Measurements from ENCODE around the gene GNB3.

The GNB3 gene

DNA sequence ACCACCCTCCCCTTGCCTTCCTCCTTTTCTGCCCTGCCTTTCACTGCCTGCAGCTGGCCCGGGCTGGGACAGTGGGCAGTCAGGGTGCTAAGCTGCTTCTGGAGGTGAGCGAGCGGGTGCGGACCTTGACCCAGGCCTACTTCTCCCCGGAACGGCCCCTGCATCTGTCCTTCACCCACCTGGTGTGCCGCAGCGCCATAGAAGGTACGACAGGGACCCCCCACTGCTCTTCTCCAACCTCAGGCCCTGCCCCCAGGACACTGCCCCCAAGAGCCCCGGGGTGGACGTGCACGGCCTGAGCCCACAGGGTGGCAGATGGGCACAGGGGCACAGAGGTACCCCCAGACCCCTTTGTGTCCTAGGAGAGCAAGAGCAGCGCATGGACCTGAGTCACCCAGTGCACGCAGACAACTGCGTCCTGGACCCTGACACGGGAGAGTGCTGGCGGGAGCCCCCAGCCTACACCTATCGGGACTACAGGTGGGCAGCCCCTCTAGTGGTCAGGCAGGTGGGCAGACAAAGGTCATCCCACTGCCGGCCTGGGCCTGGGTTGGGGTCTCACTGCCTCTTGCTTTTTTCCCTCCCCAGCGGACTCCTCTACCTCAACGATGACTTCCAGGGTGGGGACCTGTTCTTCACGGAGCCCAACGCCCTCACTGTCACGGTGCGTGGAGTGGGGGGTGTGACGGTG, 3.2 kb upstream of the GNB3 start:
- DNase-seq (ENCODE audit: low spot score): no peak

DNA sequence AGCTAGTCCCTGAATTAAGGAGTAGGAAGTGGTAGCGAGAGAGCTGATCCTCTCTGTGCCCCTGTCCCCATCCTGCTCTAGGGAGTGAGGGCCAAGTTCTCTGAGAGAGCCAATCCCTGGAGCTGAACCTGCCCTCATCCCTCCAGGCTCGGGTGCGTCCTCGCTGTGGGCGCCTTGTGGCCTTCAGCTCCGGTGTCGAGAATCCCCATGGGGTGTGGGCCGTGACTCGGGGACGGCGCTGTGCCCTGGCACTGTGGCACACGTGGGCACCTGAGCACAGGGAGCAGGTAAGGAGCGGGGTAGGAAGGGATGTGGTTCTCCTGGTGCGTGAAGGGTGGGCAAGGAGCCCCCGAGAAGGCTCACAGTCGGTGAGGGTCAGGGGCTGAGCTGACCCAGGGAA, 1.9 kb upstream of the GNB3 start:
- DNase-seq (ENCODE audit: low spot score): no peak

DNA sequence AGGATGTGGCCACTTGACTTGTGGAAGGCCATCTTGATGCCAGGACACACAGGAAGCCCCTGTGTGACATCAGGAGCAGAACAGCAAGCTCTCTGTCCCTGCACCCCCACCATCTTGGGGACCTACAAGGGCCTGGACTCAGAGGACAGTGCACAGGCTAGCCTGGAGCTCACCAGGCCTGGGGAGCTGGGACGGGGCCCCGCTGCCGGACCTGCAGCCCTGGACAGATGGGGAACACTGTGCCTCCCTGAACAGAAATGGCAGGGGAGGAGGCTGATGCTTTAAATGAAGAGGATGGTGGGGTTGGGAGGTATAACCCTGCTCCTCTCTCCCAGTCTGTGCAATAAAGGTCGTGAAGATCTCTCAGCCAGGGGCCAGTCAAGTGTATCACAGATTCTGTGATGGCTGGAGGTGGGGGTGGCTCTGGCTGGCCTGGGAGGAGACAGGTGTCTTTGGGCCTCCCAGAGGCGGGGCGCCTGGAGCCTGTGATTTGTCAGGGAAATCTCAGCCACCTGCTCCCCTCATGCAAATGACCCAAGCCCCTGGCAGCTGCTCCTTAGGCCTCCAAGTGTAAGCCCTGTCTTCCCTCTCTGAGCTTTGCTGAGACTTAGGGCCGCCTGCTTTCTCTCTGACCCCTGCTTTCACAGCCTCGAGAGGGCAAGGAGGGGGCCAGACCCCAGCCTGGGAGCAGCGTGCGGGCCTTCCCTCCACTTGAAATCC, 1.1 kb upstream of the GNB3 start:
- peak; percentile 87 for DNase-seq (ENCODE audit: low spot score)

DNA sequence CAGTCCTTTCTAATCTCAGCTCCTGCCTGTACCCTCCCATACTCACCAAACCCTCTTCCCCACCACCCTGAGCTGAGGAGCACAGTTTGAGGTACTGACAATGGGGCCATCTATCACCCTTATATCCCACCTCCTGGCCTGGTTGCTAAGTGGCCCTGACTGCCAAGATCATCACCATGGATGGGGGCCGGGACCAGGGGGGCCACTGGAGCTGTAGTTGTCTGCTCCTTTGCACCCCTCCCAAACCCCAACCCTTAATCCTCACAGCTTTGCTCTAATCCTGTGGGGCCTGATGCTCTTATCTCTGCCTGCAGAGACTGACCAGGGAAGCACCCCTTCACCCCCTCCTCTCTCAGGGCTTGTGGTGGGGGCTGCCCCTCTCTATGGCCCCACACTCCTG, 395 bp upstream of the GNB3 start:
- DNase-seq (ENCODE audit: low spot score): no peak

DNA sequence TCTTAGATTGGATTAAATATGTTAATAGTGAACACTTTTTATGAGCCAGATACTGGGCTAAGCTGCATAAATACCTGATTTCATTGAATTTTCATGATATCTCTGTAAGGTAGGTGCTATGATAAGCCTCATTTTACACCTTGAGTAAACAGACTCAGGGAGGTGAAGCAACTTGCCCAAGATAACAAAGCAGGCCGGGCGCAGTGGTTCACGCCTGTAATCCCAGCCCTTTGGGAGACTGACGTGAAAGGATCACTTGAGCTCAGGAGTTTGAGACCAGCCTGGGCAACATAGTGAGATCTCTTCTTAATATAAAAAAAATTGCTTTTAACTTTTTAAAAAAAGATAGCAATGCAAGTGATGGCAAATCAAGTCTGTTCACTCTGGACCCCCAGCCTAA, 1.4 kb downstream of the GNB3 start:
- no peak for DNase-seq (ENCODE audit: low spot score)

DNA sequence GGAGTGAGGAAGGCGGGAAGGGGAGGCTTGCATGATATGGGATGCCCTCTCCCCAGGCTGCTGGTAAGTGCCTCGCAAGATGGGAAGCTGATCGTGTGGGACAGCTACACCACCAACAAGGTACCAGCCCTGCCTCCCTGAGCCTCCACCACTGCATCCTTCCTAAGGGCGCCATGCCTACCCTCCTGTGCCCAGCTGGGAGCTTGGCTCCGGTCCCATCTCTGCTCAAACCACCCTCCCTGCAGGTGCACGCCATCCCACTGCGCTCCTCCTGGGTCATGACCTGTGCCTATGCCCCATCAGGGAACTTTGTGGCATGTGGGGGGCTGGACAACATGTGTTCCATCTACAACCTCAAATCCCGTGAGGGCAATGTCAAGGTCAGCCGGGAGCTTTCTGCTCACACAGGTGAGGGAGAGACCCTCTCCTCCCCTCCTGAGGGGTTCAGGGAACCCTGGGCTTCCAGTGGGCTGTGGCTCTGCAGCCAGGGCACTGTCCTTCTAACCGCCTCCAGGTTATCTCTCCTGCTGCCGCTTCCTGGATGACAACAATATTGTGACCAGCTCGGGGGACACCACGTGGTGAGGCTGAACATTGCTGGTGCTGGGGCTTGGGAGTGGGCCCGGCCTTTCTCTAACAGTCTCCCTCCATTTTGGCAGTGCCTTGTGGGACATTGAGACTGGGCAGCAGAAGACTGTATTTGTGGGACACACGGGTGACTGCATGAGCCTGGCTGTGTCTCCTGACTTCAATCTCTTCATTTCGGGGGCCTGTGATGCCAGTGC, 2.6 kb downstream of the GNB3 start:
- DNase-seq (ENCODE audit: low spot score): peak; percentile 47

DNA sequence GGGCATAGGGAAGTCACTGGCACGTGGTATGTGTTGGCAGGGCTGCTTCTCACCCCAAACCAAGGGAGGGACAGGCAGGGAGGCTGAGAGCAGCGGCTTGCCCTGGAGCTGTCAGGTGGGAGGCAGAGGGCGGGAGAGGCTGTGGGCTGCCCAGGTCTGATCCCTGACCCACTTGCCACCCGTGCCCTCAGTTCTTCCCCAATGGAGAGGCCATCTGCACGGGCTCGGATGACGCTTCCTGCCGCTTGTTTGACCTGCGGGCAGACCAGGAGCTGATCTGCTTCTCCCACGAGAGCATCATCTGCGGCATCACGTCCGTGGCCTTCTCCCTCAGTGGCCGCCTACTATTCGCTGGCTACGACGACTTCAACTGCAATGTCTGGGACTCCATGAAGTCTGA, 4.7 kb downstream of the GNB3 start:
- DNase-seq (ENCODE audit: low spot score): no peak

DNA sequence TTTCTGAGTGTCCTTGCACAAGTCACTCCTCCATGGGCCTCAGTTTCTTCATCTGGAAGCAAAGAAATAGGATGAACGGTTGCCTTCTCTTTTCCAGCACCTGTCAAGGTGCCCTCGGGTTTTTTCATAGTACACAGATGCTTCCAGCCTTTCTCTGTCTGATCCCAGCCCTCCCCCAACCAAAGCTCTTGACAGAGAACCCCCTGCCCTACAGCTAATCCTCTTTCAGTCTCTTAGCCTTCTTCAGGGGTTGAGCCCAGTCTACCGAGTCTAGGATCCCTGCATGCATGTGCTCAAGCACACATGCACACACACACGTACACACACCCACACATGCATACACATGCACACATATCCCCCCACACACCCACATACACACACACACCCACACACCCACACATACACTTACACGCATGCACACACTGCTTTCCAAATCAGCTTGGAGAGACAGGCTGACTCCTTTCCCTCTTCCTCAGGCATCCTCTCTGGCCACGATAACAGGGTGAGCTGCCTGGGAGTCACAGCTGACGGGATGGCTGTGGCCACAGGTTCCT, 5.7 kb downstream of the GNB3 start:
- DNase-seq (ENCODE audit: low spot score): peak; percentile 64

DNA sequence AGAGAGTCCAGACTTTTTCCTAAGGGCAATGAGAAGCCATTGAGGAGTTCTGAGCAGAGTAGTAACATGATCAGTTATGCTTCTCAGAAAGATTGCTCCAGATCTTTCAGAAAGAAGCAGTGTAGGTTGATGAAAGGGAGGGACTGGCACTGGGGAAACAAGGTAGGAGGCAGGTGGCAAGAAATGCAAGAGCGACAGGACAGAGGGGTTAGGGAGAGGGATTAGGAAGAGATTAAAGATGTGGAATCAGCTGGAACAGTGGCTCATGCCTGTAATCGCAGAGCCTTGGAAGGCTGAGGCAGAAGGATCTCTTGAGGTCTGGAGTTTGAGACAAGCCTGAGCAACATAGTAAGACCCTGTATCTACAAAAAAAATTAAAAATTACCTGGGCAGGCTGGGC, 7.0 kb downstream of the GNB3 start:
- DNase-seq (ENCODE audit: low spot score): peak; percentile 51

DNA sequence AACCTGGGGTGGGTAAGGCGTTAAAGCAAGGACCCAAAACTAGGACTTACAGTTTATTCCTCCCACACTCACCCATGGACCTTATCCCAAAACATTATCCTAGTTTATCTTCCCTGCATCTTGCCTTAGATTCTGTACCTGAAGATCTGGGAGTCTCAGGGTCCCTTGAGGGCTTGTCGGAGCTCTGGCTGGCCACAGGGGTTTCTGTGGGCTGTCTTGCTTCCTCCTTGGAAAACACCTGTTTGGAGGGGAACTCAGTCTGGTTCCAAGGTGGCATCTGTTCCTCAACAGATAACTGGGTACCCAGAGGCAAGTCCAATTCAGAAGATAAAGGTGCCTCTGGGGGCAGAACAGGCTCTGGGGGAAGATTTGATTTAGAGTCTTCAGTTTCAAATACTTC, 8.7 kb downstream of the GNB3 start:
- no peak for DNase-seq (ENCODE audit: low spot score)

DNA sequence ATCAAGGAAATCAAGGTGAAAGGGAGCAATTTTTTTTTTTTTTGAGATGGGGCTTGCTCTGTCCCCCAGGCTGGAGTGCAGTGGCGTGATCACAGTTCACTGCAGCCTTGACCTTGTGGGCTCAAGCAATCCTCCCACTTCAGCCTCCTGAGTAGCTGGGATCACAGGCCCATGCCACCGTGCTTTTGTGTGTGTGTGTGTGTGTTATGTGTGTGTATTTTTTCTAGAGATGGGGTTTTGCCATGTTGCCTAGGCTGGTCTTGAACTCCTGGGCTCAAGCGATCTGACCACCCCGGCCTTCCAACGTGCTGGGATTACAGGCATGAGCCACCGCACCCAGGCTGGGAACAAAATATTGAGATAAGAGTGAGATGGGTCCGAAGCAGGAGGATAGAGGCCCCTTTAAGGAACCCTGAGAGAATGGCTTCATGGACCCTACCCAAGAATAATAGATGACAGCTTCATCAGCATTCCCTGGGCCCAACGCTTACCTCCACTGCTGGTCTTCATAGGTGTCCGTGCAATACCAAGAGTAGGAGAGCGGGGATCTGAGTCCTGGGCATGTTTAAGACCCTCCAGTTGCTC, 9.3 kb downstream of the GNB3 start:
- DNase-seq (ENCODE audit: low spot score): no peak

DNA sequence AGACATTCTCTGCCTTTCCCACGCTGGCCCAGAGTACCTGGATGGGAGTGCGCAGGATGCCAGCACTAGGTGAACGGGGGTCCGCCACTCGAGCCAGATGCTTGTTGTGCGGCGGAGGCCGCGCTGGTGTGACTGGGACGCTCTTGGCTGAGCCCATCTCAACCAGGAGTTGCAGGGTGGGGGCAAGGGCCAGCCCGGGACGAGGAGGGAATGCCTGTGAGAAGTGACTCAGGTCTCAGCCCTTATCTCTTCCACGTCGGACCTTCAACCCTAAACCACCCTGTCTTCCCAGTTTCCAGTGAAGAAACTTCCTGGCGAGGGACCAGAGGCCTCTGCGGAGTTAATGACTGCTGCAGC, 10.0 kb downstream of the GNB3 start:
- no peak for DNase-seq (ENCODE audit: low spot score)

DNA sequence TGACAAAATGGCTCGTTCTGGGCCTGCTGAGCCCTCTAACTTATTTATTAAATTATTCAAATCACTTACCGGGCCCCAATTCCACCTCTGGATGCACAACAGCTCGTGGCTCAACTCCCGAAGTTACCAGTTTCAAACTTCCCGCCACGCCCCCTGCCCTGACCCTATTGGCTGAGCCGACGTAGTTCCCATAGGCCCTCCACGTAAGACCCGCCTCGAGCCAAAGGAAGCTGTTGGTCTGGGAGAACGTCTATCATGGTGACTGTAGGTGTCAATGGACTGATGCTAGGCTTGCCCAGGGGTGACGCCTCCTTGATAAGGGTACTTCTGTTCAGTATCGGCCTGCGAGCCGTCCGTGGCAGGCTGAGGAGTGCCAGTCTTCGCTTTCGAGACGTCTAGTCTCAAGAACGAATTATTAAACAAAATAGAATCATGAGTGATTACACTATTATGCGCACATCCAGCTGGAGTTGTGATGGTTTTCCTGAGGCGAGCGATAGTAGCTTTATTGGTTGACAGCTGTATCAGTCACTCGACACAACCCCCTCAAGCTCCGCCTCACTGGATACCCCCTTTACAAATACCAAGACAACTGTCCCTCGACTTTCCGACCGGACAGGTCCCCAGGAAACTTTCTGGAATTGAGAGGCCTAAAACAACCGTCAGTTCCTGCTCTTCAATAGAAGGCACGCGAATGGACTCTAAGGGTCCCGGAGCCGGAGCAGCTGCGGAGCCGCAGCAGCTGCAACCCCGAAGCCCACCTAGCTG, 10.6 kb downstream of the GNB3 start, which contains the start of gene CDCA3:
Gene CDCA3 (minus strand): TSS at position 134 of the 768 bp plus-strand sequence. CDS start 334 bp downstream, outside the sequence.
- DNase-seq (ENCODE audit: low spot score): peak; percentile 92

DNA sequence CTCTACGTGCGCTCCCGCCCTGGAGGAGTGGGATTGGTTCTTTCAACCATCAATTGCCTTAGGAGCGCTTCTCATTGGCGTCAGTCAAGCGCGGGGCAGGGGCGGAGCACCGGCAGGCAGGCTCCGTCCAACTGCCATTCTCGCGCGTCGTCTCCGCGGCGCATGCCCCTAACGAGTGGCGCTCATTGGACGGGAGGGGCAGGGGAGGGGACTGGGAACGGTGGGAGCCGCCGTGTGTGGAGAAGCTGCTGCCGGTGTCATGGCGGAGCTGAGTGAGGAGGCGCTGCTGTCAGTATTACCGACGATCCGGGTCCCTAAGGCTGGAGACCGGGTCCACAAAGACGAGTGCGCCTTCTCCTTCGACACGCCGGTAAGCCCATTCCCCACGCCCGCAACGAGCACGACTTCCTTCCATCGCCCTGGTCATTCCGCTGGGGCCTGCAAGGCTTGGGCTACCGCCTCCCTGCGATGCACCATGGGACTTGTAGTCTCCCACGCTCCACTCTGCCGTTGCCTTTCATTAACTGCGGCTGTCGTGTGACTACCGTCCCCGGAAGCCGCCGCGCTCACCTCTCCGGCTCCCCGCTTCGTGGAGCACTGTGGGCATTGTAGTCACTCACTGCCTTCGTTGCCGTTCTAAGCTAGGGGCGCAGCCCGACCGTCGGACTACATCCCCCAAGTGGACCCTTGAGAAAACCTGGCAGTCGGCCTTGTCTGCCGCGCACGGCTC, 11.4 kb downstream of the GNB3 start, which contains the start of gene USP5:
Gene USP5 (plus strand): TSS at position 230 of the 730 bp plus-strand sequence. CDS start 30 bp downstream, at position 260.
- peak; percentile 93 for DNase-seq (ENCODE audit: low spot score)

DNA sequence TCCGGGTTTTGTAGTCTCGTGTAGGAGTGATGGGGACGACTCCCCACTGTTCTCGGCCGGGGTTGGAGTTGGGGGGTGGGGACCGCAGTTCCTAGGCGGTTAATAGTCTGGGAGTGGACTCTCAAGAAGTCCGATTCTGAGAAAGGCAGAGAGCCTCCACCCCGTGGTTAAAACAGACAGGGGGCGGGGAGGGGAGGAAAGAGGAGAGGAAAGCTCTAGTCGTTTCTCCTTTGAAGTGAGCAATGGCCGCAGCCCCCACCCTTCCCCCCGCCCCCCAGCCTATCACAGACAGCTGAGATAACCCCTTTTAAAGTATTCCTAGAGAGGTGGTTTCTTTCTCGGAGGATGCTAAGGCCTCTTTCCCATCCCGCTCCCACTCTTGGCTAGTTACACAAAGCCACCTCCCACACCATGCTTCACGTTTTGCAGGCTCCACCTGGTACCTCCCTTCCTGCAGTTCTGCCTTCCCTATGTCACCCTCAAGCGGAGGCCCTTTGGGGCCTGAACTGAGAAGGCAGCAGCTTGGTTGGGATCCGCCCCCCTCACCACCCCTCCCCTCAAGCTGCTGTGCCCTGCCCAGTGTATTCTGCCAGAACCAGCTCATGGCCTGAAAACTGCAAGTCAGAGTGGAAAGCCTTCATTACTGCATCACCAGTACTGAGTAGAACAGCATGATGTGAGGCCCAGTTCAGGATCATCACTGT, 12.1 kb downstream of the GNB3 start:
- DNase-seq (ENCODE audit: low spot score): peak; percentile 79

DNA sequence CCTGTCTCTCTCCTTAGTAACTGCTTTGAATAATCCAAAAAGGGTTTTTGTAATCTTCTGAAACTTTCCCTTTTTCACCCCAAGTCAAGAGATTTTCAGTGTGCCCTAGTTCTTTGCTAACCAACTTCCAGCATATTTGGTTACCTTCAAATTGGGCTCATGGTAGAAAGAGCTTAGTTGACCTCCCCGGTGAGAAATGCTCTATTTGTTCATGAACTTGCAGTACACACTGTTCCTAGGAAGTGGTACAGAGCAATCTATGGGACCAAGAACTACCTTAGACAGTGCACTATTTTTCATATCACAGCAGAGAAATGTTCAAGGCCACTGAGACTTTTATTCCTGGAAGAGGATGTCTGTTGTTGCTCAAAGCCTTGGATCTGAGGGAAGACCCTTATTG, 12.9 kb downstream of the GNB3 start:
- no peak for DNase-seq (ENCODE audit: low spot score)

DNA sequence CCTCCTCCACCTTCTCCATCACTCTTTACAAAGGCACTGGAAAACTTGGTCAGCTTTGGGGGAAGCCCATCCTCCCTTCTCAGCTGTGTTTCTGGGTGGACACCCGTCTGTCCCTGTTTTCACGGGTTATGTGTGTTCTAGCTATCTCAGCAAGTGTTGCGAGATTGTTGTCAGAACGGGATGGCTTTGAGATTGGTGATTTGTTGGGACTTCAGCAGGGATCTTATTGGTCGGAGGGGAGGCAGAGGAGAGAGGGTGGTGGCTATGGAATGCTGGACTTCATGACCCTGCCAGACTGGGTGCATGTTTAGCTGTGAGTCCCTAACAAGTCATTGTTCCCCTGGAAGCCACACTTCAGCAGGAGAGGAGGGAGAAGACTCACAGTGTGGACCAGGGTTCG, 13.3 kb downstream of the GNB3 start:
- DNase-seq (ENCODE audit: low spot score): no peak

DNA sequence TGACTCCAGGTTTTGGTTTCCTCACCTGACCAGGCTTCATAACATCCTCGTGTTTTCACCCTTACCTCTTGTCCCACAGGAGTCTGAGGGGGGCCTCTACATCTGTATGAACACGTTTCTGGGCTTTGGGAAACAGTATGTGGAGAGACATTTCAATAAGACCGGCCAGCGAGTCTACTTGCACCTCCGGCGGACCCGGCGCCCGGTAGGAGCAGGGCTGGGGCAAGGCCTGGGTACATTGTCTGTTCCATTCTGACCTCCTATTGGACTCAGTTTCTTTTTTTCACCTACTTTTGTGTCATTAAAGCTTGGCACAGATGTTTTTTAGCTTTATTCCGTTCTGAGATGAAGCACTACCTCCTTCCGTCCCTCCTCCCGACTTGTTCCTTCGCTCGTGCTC, 14.6 kb downstream of the GNB3 start:
- no peak for DNase-seq (ENCODE audit: low spot score)

DNA sequence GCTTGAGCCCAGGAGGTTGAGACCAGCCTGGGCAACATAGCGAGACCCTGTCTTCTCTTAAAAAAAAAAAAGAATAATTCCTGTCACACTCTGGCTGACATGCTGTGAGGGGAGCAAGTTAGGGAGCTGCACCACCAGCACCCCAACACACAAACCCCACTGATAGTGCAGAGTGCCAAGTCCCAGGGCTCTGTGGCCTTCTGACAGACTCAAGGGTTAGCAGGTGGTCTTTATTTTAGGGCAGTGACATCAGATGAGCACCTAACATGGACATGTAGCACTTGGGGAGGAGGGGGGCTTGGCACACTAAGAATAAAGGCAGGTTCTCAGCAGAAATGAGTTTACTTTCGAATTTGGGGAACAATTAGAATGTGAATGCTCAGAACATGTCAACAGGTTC, 18.1 kb downstream of the GNB3 start:
- no peak for DNase-seq (ENCODE audit: low spot score)

DNA sequence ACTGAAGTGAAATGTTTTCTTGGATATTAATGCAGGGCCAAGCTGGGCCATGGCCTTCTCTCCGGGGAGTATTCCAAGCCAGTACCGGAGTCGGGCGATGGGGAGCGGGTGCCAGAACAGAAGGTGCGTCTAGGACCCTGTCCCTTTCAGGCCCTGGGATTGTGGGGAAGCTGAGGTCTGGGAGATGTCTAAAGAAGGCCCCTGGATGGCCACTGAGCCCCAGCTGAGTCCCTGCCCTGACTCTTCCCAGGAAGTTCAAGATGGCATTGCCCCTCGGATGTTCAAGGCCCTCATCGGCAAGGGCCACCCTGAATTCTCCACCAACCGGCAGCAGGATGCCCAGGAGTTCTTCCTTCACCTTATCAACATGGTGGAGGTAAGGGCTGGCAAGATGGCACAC, 19.4 kb downstream of the GNB3 start:
- DNase-seq (ENCODE audit: low spot score): no peak
